GM12891 (cell line): ENCODE results near the gene WDR83.
"Not testable (repeated sequence)": the region's sequence is repeated elsewhere in the genome, so short reads cannot be mapped to it uniquely, and the experiment has no call there.

Experiments
- DNase-seq: peaks from one replicate; pipeline ENCODE4 v3.0.0; 2011; ENCODE audit warnings: low spot score; ENCODE audit not compliant: insufficient read length
- FAIRE-seq: peaks from 2 replicates; lab custom pipeline; 2011; peaks lifted over from hg19 to GRCh38; lab: Jason Lieb, UNC
- PAX5 ChIP-seq: IDR thresholded peaks from 2 replicates; pipeline ENCODE4 v1.6.1; 2011; ENCODE audit warnings: low read length, moderate library complexity, mild to moderate bottlenecking; ENCODE audit not compliant: insufficient read depth, severe bottlenecking
- POLR2A ChIP-seq: IDR thresholded peaks from 2 replicates; pipeline ENCODE4 v1.6.1; 2011; ENCODE audit warnings: low read depth, low read length, control low read depth
- POLR2AphosphoS5 ChIP-seq: IDR thresholded peaks from 2 replicates; pipeline ENCODE4 v1.6.1; 2011; ENCODE audit warnings: low read depth, low read length, control low read depth
- POU2F2 ChIP-seq: IDR thresholded peaks from 2 replicates; pipeline ENCODE4 v1.6.1; 2011; ENCODE audit warnings: low read depth, mild to moderate bottlenecking, control low read depth, low read length, moderate library complexity
- SPI1 ChIP-seq: IDR thresholded peaks from 2 replicates; pipeline ENCODE4 v1.6.1; 2011; ENCODE audit warnings: low read depth, low read length, control low read depth
- TAF1 ChIP-seq: IDR thresholded peaks from 2 replicates; pipeline ENCODE4 v1.6.1; 2011; ENCODE audit warnings: low read depth, low read length, control low read depth

The WDR83 gene

GRCh38 chr19:12711187-12711586 lies 44.6 kb downstream of the WDR83 start:
- no peak for DNase-seq
- no peak for FAIRE-seq
- no peak for TF ChIP-seq TAF1
- no peak for TF ChIP-seq POU2F2
- no peak for TF ChIP-seq POLR2A
- TF ChIP-seq PAX5: no peak
- no peak for TF ChIP-seq POLR2AphosphoS5
- no peak for TF ChIP-seq SPI1

DNA sequence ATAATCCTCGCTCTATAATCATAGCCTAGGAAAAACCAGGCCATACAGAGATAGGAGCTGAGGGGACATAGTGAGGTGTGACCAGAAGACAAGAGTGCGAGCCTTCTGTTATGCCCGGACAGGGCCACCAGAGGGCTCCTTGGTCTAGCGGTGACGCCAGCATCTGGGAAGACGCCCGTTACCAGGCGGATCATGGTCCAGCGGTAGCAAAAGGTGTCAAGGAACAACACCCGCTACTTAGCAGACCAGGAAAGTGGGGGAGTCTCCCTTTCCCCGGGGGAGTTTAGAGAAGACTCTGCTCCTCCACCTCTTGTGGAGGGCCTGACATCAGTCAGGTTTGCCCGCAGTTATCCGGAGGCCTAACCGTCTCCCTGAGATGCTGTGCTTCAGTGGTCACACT lies 45.5 kb downstream of the WDR83 start:
- not testable (repeated sequence) for DNase-seq, FAIRE-seq

DNA sequence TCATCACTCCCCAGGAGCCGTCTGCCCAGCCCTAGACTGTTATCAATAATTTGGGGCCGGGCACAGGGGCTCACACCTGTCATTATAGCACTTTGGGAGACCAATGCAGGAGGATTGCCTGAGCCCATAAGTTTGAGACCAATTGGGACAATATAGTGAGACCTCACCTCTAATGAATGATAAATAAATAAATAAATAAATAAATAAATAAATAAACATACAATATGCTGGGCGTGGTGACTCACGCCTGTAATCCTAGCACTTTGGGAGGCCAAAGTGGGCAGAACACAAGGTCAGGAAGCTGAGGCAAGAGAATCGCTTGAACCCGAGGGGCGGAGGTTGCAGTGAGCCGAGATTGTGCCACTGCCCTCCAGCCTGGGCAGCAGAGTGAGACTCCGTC lies 46.7 kb downstream of the WDR83 start:
- not testable (repeated sequence) for FAIRE-seq, DNase-seq

DNA sequence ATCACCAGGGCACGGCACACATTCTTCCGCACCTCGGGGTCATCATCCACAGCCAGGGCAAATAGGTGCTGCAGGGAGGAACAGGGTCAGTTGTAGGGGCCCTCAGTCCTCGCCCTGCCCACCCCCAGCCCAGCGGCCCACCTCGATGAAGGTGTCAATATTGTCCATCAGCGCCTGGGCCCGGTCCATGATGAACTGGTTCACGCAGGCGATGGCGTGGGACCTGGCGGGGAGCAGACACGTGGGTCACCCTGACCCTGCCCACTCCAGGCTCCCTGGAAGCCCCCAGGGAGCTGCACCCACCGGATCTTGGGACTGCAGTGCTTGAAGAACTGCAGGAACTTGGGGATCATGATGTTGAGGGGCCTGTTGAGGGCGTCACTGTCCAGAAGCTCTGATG lies 48.5 kb downstream of the WDR83 start:
- no peak for TF ChIP-seq POLR2A
- no peak for DNase-seq
- no peak for FAIRE-seq

GRCh38 chr19:12715929-12716328 lies 49.3 kb downstream of the WDR83 start:
- DNase-seq (no peak), FAIRE-seq (no peak)
- no peak for TF ChIP-seq TAF1
- no peak for TF ChIP-seq POLR2A
- no peak for TF ChIP-seq POLR2AphosphoS5
- no peak for TF ChIP-seq POU2F2
- TF ChIP-seq PAX5: no peak
- no peak for TF ChIP-seq SPI1

DNA sequence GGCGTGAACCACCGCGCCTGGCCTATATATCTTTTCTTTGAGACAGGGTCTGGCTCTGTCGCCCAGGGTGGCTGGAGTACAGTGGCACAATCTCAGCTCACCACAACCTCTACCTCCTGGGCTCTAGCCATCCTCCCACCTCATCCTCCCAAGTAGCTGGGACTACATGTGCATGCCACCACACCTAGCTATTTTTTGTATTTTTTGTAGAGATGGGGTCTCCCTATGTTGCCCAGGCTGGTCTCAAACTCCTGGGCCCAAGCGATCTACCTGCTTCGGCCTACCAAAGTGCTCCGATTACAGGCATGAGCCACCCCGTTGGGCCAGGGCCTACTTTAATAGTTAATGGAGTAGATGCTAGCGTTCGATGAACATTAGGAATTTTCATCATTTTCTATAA lies 53.7 kb downstream of the WDR83 start:
- DNase-seq (no peak), FAIRE-seq (no peak)
- TF ChIP-seq TAF1 (no peak), PAX5 (no peak), POLR2AphosphoS5 (no peak), POLR2A (no peak), SPI1 (no peak), POU2F2 (no peak)

DNA sequence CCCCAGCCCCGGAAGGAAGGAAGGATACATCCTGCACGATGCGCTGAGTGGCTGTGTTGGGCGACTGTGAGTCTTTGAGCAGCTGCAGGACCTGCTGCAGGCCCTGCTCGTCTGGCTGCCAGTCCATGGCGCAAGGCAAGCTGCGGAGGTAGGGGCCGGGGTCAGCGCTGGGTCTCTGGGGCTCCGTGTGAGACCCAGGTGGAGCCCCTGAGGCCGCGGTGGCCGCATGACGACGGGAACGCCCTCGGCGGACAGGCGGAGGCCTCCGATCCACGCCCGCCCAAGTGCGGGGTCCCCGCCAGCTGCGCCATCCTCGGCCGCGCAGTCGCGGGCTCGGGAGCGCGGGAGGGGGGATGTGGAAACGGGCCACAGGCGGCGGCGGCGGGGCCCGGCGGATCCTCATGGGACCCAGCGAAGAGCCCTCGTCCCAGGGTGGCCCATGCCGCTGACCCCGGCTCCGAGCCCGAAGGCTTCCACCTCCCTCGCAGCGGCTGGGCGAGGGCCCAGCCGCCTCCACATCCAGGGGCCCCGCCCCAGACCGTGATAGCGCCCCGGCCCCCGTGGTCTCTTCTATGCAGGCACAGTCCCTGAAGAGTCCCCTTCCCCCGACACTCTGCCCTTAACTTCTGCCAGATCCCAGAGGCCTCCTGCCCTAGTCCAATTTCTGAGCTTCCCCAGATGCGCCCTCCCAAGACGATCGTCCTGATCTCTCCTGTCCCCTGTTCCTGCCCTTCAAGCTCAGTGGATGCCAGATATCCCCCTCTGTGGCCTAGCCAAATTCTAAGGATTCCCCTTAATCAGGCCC lies 54.4 kb downstream of the WDR83 start:
- DNase-seq (no peak), FAIRE-seq (no peak)
- no peak for TF ChIP-seq POU2F2
- no peak for TF ChIP-seq PAX5
- TF ChIP-seq POLR2AphosphoS5: no peak
- TF ChIP-seq SPI1: no peak
- no peak for TF ChIP-seq TAF1
- no peak for TF ChIP-seq POLR2A

- FAIRE-seq (no peak), DNase-seq (peak; percentile 75)
- TF ChIP-seq POLR2A: no peak
- peak; percentile 40; the same call in 1 of the 2 replicates for TF ChIP-seq POU2F2
- no peak for TF ChIP-seq SPI1
- peak; percentile 59; the same call in 1 of the 2 replicates for TF ChIP-seq POLR2AphosphoS5
- peak; percentile 55; the same call in 1 of the 2 replicates for TF ChIP-seq TAF1
Observed at GRCh38 chr19:12721656-12722565, 55.3 kb downstream of the WDR83 start.

DNA sequence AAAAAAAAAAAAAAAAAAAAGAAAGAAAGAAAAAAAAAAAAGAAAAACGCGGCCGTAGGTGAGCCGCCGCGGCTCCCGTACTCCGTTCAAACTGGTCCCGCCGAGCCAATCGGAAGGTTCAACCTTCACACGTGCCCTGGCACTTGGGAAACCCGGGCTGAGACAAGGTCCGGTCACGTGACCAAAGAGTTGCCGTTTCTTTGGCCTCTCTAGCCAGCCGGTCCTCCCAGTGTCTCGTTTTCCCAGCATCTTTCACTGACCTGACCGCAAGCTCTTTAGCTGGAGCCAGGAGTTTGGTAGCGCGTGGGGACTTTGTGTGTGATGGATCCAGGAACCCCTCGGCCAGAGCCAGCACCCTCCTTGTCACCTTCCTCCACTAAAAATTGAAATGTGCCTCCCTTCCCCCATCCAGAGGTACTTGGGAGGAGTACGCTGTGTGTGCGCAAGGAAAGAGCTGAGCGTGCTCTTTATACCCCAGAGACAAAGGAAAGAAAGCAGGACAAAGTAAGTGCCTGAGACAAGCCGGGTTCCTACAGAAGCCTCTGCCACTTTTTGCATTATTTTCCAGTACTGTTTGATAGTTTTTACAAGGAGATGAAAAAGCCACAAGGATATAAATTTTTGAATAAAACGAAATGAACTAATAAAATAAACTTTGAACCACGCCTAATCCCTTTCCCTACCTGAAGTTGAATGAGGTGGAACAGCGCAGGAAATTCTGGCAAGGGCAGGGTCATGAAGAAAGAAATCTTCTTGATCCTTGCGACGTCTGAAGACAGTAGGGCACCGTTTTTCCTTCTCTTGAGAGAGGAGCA lies 56.2 kb downstream of the WDR83 start:
- no peak for TF ChIP-seq SPI1
- TF ChIP-seq POLR2AphosphoS5: peak; percentile 76
- 0 out of 2 replicates have a peak, but pooled peaks have one; percentile 65 for TF ChIP-seq POU2F2
- 0 out of 2 replicates have a peak, but pooled peaks have one; percentile 16 for TF ChIP-seq TAF1
- TF ChIP-seq POLR2A: peak; percentile 40; the same call in 1 of the 2 replicates
- no peak for TF ChIP-seq PAX5
- peak; percentile 96 for FAIRE-seq

DNA sequence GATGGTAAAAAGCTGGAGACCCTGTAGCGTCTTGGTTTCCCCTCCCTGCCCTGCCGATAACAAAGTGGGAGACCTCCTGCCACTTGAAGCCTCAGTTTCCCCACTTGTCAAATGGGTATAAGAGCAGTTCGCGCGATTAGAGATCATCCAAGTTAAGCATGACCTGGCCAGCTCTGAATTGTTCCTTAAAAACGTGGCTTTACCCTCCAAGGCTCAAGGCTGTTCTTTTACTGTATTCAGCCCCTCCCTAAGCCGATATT lies 56.7 kb downstream of the WDR83 start:
- FAIRE-seq (no peak), DNase-seq (no peak)
- TF ChIP-seq POLR2A: no peak
- TF ChIP-seq TAF1: no peak
- no peak for TF ChIP-seq POLR2AphosphoS5
- TF ChIP-seq SPI1: no peak
- no peak for TF ChIP-seq POU2F2
- TF ChIP-seq PAX5: no peak

More for the DNA sequence above, 56.2 kb downstream of the WDR83 start:
- DNase-seq: peak; percentile 97
